ENCODE data around the gene IFNA5.

DNA sequence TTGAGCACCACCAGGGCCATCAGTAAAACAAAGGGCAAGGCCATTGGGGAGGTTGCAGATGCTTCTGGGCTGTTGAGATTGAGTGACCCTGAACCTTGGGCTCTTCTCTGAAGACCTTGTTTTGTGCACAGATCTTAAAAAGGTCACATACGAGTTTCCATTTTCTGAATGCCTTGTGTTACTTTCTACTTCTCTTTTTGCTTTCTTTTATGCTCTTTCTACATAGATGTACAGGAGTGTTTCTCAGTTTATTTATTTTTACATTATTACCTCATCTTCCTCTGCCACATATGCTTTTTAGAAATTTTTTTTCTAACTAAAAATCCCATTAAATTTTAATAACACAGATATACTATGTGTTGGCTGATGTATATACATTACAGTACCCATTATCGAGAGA lies at the start of gene IFNA5:
- TF ChIP-seq, protein P1, sequence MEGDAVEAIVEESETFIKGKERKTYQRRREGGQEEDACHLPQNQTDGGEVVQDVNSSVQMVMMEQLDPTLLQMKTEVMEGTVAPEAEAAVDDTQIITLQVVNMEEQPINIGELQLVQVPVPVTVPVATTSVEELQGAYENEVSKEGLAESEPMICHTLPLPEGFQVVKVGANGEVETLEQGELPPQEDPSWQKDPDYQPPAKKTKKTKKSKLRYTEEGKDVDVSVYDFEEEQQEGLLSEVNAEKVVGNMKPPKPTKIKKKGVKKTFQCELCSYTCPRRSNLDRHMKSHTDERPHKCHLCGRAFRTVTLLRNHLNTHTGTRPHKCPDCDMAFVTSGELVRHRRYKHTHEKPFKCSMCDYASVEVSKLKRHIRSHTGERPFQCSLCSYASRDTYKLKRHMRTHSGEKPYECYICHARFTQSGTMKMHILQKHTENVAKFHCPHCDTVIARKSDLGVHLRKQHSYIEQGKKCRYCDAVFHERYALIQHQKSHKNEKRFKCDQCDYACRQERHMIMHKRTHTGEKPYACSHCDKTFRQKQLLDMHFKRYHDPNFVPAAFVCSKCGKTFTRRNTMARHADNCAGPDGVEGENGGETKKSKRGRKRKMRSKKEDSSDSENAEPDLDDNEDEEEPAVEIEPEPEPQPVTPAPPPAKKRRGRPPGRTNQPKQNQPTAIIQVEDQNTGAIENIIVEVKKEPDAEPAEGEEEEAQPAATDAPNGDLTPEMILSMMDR (IDR thresholded peaks at IDR 0.05), result no peak
- TF ChIP-seq POLR2A (IDR thresholded peaks at IDR 0.05) (no peak), POLR2AphosphoS5 (IDR thresholded peaks at IDR 0.05) (no peak)
